ENCODE results near the gene SAMD13.

The SAMD13 gene

DNA sequence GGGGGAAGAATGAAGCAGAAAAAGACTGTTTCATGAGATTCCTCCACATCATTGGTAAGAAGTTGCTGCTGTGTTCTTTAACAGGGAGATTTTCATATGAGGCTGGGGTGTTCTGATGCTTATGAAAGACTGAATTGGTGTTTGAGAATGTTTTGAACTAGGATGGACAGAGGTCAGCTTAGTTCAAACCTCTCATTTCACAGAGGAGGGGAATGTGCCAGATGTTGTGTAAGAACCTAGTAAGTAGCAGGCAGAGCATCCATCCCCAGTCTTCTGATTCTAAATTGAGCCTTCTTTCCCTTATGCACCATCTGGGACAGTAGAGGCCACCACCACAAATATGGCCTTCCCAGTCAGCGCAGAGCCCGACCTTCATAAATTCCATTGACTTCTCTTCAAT lies 43.7 kb downstream of the SAMD13 start:
- DNase-seq (ENCODE audit: low spot score): no peak

DNA sequence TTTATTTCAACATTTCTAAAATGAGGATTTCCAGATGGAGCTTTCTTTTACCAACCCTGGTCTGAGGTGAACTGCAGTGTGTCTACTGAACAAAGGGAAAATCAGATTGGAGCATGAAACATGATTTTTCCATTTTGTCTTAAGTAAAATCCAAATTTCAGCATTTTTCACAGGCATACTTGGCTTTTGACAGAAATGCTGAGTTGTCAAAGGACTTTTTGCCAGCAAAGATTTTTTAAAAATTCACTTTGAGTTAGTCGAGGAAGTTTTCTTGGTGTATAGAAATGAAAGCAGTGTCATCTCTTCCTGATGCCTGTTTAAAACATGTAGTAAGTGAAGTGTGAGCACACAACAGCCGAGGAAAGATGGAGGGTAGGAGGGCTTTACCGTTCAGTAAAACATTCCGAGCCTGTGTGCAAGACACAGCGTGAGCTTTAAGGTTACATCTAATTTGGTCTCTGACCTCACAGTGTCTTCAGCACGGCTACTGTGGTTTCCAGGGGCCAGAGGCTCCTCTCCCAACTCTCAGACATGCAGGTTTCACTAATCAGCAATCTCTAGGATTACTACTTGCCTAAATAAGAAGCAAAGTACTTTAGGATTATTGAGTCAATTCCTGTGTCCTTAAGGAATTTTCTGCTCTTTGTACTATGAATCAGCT lies 45.9 kb downstream of the SAMD13 start:
- DNase-seq (ENCODE audit: low spot score): no peak

DNA sequence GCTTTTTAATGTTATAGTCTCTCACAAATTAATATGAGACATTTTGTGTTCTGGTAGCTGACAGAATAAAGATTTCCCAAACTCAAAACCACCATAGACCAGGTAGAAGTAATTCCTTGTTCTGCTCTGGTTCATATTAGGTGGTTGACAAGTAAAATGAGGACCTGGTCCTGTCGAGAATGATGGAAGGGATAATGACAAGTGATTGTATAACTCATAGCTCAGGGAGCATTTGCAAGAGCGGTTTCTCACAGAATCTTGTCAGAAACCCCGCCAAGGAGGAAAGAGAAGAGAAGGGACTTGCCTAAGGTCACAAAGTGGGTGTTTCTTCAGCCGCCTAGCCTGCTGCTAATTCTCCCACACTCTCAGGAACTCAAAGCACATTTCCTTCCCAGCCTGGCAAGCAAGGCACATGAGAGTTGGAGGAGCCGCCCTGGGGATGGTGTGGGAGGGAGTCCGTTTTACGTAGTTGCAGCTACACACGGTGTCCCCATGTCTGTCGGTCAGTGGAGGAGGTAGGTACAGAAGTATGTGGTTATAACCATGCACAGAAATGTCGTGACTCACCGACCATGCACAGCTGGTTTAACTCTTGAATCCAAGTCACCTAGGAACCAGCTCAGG lies 46.5 kb downstream of the SAMD13 start:
- no peak for DNase-seq (ENCODE audit: low spot score)

DNA sequence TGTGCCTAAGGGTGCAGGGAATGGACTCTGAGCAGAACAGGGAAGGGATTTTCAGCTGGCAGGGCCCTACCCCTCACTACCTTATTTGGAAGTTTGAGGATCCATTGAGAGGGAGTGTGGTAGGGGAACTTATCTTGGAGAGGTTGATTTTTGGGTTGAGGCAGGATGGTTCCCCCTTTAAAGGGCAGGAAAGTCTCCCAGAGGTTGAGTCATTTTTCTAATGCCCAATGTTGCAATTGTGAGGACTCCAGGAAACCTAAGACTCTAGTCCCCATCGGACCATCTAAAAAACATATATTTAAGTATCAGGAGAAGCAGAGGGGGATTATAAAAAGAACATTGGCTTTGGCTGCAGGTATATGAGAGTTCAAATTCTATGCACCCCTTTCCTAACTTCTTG lies 47.3 kb downstream of the SAMD13 start:
- DNase-seq (ENCODE audit: low spot score): no peak

DNA sequence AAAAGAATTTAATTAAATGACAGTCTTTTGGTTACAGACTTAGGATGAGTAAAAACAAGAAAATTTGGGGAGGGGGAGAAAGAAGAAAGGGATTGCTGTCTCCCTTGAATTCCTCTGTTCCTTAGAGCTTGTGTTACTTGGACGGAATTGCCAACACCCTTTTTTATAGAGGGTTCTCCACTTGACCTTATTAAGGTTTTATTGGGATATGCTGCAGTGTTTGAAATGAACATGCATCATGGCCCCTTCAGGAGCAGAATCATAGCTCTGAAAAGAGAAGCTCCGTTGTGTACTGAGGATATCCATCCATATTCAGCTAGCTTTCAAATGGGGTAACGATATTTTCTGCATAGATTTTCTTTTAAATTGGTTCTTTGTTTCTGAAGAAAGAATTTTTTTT lies 48.6 kb downstream of the SAMD13 start:
- no peak for DNase-seq (ENCODE audit: low spot score)

DNA sequence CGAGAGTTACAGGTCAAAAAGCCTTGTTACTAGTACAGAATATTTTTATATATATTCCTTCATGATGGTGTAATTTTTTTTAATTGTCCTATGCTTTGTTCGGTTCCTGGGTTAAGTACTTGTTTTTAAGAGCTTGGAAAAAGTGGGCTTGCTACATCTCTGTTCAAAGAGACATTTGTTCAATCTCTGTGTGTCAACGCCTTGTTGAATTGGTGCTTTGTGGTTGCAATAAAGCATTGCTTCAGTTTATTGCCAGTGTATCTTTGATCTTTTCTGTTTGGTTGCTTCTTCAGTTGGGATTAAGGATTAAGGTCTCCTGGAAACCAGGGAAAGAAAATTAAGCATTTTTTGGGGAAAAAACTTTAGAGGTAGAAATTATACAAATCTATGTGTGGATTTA lies 49.0 kb downstream of the SAMD13 start:
- peak; percentile 71 for DNase-seq (ENCODE audit: low spot score)

DNA sequence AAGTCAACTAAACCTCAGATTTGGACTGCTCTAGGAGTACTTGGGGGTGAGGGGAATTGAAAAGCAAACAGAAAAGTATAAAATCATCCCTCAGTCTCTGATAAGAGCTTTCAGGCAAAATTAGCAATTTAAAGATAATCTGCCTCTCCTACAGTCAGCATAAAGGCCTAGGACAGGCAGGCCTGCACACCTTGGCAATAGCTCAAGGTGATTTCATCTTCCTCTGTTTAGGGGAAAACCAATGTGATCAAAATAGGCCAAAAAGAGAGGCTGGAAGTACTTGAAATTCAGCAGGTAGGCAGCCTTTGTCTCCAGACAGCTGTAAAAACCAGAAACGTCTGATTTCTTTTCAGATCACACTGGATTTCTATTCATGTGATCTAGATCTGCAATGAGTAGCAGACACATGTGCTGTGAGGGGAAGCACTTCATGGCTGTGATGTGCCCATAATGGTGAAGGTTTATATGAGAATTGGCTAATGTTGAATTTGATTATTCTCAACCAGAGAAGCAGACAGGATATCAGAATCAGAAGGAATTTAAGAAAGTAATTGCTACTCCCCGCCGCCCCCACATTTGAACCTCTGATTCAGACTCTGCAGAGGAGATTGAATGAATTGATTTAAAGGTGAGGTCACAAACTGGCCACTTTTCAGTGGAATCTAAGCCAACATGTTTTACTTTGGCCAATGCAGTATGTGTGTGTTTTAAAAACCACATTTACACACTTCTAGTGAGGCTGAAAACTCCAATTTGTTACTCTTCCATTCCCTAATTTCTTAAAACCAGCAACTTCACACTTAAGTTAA lies 51.0 kb downstream of the SAMD13 start:
- DNase-seq (ENCODE audit: low spot score): no peak

DNA sequence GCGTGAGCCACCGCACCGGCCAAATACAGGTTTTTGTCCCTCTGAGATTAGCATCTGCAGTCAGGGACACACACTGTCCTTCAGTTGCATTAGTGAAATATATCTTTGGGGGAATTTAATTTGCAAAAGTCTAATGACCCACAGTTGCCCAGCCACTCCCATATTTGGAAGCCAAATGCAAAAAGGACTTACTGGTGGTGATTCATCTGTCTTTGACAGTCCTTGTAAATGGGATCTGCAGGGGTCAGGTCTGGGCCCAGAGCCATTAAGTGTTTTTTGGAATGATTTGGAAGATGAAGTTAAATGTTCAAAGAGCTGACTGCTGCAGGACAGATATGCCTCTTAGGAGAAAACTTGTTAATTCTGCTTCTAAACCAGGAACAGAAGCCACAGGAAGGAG lies 52.2 kb downstream of the SAMD13 start:
- DNase-seq (ENCODE audit: low spot score): no peak

DNA sequence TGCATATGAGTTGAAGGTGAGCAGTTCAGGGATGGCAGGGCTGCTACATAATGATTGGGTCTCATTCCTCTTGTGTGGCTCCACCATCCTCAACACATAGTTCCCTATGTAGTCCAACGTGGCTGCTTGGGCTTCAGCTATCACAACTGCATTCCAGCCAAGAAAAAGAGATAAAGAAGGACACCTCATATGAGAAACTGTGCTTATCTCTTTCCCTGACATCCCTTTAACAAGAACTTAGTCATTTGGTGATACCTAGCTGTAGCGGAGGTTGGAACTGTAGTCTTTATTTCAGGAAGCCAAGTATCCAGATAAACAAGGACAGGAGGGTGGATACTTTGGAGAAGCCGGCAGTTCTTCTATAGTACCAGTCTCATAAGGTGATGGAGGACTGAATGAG lies 54.0 kb downstream of the SAMD13 start:
- DNase-seq (ENCODE audit: low spot score): no peak

DNA sequence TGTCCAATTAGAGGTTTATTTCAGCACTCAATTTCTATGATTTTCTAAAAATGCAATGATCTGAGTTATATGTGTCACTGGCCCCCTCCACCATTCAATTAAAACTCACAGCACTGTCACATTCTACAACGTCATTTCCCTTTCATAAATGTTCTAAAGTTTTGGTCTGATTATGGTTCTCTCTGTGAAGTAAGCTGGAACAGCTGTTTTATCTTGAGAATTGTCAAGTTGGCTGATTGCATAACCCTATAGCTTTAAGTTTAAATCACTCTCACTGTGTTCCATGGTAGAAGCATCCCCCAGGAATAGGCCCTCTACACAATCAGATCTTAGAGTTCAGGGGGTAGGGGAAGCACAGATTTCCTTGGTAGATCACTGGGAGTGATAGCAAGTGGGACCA lies 55.4 kb downstream of the SAMD13 start:
- DNase-seq (ENCODE audit: low spot score): no peak

DNA sequence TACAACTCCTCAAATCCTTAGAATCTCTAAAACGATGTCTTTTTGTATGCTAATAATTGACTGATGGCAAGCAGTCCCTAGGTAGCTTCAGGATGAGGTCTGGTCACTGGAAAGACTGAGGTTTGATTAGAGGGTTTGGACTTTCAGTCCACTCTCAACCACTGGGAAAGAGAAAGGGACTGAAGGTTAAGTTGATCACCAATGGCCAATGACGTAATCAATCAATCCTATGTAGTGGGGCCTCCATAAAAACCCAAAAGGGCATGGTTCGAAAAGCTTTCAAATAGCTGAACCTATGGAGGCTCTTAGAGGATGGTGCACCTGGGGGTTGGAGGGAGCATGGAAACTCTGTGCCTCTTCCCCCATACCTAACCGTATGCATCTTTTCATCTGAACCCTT lies 57.2 kb downstream of the SAMD13 start:
- DNase-seq (ENCODE audit: low spot score): no peak

DNA sequence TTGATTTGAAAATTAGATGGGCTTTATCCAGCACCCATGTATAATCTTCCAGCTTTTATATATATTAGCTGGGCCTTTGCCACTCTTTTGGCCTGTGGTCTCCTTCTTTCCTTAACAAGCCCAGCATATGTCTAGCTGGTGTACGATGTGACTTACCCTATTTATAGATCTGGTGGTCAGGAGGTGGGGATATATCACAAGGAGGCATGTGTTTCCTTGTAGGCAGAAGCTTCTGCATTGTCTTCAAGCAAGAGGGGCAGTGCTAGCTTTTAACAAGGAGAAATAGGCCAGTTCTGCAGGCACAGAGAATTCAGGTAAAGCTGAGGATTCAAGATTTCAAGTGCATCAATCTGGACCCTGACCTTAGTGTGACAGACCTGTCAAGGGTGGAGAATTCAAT lies 58.8 kb downstream of the SAMD13 start:
- DNase-seq (ENCODE audit: low spot score): no peak

DNA sequence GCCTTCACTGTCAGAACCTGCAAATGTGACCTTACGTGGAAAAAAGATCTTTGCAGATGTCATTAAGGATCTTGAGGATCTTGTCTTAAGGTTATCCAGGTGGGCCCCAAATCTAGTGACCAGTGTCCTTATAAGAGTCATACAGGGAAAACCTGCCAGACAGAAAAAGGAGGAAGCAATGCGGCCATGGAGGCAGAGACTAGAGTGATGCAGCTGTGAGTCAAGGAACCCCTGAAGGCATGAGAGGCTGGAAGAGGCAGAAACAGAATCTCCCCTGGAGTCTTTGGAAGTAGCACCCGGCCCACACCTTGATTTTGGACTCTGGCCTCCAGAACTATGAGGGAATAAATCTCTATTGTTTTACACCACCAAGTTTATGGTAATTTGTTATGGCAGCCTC lies 60.3 kb downstream of the SAMD13 start:
- no peak for DNase-seq (ENCODE audit: low spot score)

DNA sequence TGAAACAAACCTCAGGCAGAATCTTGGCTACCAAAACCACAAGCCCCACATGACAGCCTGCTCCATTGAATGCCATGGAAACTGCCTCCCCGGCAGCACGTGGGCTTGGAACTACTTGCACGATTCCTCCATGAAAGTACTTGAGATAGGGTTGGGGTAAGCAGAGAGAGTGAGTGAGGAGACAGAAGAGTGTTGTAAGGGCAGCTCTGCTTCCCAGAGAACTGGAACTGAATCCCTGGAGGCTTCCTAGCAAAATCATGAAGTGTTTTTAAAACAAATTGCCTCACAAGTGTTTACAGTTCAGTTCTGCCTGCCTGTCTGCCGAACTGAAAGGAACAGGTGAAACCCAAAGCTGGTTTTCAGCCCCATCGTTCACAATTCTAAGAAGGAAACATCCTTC lies 61.5 kb downstream of the SAMD13 start:
- no peak for DNase-seq (ENCODE audit: low spot score)

DNA sequence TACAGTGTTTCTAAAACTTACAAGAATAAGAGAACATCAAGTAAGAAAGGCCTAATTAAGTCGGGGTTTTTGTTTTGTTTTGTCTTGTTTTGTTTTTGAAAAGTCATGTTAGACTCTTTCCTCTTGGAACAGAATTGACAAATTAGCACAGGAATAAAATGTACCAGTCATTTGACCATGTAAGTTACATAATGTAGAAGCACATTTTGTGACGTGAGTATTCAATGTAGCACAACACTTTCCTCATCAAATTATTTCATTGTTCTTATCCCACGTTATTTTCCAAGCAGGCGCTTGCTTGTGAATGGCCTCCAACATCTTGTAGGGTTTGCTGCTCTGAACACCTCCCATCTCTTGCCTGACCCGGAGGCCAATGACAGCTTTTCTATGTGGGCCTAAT lies 62.1 kb downstream of the SAMD13 start:
- DNase-seq (ENCODE audit: low spot score): no peak

DNA sequence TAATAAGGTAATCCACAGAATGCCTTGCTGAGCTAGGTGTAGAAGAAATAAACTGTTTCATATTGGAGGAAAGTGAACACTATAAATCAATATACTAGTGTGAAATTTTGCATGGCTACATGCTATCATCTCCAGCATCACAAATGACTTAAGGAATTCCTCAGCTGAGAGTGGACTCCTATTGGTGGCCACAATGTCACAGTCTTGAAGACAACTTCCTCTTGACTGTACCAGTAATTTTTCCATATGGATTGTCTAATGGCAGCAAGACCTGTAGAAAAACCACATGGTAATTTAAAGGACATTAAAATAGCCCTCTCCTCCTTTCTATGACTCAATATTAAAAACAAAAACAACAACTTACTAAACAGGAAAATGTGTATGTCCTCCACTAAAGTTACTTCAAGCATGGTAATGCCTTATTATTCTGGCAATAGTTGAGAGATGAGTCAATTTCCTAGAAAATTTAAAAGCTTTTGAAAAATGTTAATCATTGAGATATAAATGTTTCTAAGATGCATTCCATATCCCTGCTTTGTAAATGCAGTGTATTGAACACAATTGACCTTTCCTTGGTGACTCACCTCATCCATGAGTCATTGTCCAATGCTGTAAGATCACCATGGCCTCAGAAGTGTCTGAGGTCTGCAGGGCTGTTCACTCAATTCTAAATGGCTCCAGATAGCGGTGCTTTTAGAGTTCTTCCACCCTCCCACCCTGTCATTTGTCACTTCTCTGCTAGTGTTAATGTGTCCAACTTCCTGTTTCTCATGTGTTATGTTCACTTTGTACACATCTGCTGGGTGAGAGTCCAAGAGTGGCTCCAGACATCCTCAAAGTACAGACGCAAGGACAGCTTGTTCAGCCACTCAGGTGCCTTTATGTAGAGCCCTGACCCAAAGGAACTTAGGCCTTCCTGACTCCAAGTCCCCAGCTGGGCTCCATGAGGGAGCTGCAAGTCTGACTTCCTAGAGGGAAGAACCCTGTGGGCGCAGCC lies 64.0 kb downstream of the SAMD13 start:
- no peak for DNase-seq (ENCODE audit: low spot score)

DNA sequence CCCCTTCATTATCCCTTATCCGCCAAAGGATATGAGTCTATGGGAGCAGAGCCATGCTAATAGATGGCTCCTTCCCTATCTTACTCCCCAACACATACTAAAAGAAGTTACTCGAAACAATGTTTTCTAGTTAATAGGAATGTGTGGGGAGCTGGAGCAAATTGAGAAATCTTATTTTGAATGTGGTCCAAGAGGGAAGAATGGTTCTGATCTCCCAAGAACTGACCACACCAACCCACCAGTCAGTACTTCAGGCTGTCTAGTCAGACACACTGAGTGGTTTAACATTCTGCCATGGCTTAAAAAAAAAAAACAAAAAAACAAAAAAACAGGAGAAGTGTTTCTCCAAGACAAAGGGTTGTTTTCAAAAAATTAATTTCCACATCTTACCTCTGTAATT lies 65.3 kb downstream of the SAMD13 start:
- DNase-seq (ENCODE audit: low spot score): no peak

DNA sequence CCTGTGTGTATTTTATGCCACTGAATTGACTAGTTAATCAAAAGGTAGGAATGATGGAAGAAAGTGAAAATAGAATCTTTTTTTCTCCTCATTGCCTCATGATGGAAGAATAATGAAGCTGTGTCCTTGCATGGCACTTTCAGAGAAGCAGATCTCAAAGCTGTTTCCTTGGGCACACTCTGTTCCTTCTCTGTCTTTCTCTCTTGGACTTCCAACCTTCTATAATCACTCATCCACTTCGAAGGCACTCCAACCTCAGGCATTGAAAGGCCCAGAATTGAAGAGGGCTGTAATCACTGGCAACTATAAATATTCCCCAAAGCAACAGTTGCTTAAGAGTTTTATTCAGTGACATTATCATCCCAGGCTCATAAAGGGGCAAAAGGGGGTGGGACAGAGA lies 65.7 kb downstream of the SAMD13 start:
- no peak for DNase-seq (ENCODE audit: low spot score)

DNA sequence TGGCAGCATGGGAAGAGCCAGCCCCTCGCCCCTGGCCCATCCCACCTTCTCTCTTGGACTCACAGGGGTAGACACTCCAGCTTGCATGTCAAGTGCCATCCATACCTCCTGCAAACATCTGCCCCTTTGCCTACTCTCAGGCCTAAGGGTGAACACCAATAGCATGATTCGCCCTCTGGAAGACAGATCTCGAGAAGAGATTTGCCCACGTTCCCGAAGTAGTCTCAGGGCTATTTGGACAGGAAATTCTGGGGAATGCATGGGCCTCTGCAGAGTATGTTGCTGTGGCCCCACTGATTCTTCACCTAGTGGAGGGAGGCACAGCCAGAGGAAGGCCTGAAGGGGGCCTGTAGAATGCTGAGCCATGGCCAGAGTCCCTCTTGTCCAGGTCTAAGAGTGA lies 66.9 kb downstream of the SAMD13 start:
- no peak for DNase-seq (ENCODE audit: low spot score)

DNA sequence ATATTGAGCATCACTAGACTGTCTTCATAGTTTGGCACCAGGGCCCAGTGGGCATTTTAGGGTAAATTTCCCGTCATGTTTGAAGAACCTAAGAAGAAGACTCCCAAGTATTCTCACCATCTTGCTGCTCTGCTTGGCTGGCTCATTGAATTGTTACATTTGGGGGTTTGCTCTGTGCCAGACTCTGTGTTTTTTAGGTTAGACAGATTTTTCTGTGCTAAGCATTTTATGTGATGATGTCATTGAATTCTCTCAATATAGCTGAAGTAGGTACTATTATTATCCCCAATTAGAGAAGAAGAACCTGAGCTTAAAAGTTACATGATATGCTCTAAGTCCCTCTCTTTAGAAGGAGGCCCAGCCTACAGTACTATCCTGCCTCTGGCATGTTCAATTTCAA lies 68.8 kb downstream of the SAMD13 start:
- DNase-seq (ENCODE audit: low spot score): no peak

DNA sequence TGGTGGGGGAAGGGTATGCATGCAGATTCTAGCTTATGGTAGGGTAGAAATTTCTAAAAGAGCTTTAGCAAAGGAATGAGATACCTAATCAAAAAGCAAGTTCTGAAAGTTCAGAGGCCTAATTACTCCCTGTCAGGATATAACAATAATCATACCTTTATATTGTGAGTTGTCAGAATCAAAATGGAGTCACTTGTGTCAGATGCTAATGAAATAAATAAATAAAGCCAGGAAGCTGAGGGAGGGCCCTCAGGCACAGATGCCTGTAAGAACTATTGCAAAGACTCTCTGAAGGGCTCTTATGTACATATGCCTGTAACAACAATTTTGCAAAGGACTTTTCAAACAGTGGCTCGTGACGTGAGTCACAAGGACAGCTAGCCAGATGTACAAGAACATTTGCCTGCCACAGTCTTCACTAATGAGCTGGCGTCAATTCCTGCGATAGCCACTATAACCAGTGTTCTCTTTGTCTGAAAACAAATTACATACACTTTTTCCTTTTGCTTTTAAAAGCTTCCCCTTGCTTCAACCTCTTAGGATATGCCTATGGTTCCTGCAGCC lies 69.4 kb downstream of the SAMD13 start:
- DNase-seq (ENCODE audit: low spot score): no peak
